Common myeloid progenitor, CD34-positive (primary cell): ENCODE data around the gene TOP3A.

Source experiments
- CTCF ChIA-PET: fragments of 350-600 bp; sonication (Branson Sonifier 250); formaldehyde crosslinking; loops from one replicate; lab custom pipeline; 2021; ENCODE audit warnings: antibody characterized with exemption; lab: Charles Lee
- POLR2A ChIA-PET: fragments of 350-600 bp; sonication (Branson Sonifier 250); formaldehyde crosslinking; loops from one replicate; lab custom pipeline; 2021; ENCODE audit warnings: antibody characterized with exemption; lab: Charles Lee
- DNase-seq, 3 donors: peaks; one replicate each; pipeline versions ENCODE4 v3.0.0 to v3.0.0-alpha.2; 2013
- H3K27ac ChIP-seq, 2 experiments: 1 replicate in 1 of 2; 2 replicates in 1 of 2; pipeline ENCODE4 v1.7.0; 2013; ENCODE audit warnings: inconsistent platforms in 2 of 2, low read length in 2 of 2, mild to moderate bottlenecking in 2 of 2, low read depth in 1 of 2, moderate library complexity in 1 of 2; ENCODE audit not compliant: severe bottlenecking in 2 of 2, insufficient read depth in 1 of 2, poor library complexity in 1 of 2
- H3K27me3 ChIP-seq, 5 experiments: replicated peaks in 2 of 5; 1 replicate in 3 of 5; 2 replicates in 2 of 5; pipeline versions ENCODE4 v1.6.1 to v1.7.0; 2013; ENCODE audit warnings: low read length in 4 of 5, mild to moderate bottlenecking in 2 of 5, moderate library complexity in 2 of 5, inconsistent platforms in 1 of 5; ENCODE audit not compliant: insufficient read depth in 5 of 5, control insufficient read depth in 4 of 5
- H3K36me3 ChIP-seq, 4 experiments: 1 replicate in 2 of 4; 2 replicates in 2 of 4; pipeline versions ENCODE4 v1.6.1 to v1.7.0; 2013; ENCODE audit warnings: low read length in 3 of 4, control low read depth in 1 of 4, mild to moderate bottlenecking in 1 of 4; ENCODE audit not compliant: control insufficient read depth in 4 of 4, insufficient read depth in 4 of 4
- H3K4me1 ChIP-seq, 4 experiments: 1 replicate in 3 of 4; 2 replicates in 1 of 4; pipeline versions ENCODE4 v1.6.1 to v1.7.1; 2013; ENCODE audit warnings: low read length in 3 of 4, mild to moderate bottlenecking in 3 of 4, control low read depth in 1 of 4, inconsistent platforms in 1 of 4, moderate library complexity in 1 of 4; ENCODE audit not compliant: control insufficient read depth in 4 of 4, insufficient read depth in 4 of 4; ENCODE audit errors: control extremely low read depth in 1 of 4
- H3K4me3 ChIP-seq, 7 experiments: 1 replicate in 4 of 7; 2 replicates in 3 of 7; pipeline versions ENCODE4 v1.5.1 to v1.7.0; 2013; ENCODE audit warnings: mild to moderate bottlenecking in 7 of 7, low read length in 6 of 7, moderate library complexity in 6 of 7, inconsistent platforms in 2 of 7, low read depth in 2 of 7, control low read depth in 1 of 7; ENCODE audit not compliant: insufficient read depth in 4 of 7, control insufficient read depth in 1 of 7; ENCODE audit errors: extremely low read depth in 1 of 7
- H3K9me3 ChIP-seq, 5 experiments: 1 replicate in 4 of 5; 2 replicates in 1 of 5; pipeline versions ENCODE4 v1.6.1 to v1.7.1; 2013; ENCODE audit warnings: low read length in 4 of 5, mild to moderate bottlenecking in 2 of 5, inconsistent platforms in 1 of 5, low read depth in 1 of 5, moderate library complexity in 1 of 5; ENCODE audit not compliant: control insufficient read depth in 4 of 5, insufficient read depth in 2 of 5; ENCODE audit errors: control extremely low read depth in 1 of 5
- WGBS: methylation state at CpG from one replicate; pipeline ENCODE4 v1.1.5; 2013; ENCODE audit not compliant: insufficient coverage; 5-methylcytosine and 5-hydroxymethylcytosine counted together

Gene TOP3A

GRCh38 chr17:18236494-18236893 is 78.3 kb downstream of the TOP3A start:
- H3K4me1 ChIP-seq: peaks cover 0 to 7% (median 0%) of the 10 kb centered on the region in 4 experiments
- ChIA-PET POLR2A (no interaction called here), CTCF (interaction anchor here (0.8 kb wide), 1 partner anchor 25 kb away, joined by 3 read pairs; no protein-coding TSS in a partner anchor)
- no peak overlapping the region for H3K4me3 ChIP-seq
- H3K9me3 ChIP-seq: no peaks in the 10 kb centered on the region
- 100% methylated on average over 11 of the region's 18 CpGs for WGBS
- peaks cover 2 to 66% (median 20%) of the 10 kb centered on the region in 4 experiments for H3K36me3 ChIP-seq
- no peaks in the 10 kb centered on the region for H3K27me3 ChIP-seq
- no peak overlapping the region for H3K27ac ChIP-seq
- no peak for DNase-seq

DNA sequence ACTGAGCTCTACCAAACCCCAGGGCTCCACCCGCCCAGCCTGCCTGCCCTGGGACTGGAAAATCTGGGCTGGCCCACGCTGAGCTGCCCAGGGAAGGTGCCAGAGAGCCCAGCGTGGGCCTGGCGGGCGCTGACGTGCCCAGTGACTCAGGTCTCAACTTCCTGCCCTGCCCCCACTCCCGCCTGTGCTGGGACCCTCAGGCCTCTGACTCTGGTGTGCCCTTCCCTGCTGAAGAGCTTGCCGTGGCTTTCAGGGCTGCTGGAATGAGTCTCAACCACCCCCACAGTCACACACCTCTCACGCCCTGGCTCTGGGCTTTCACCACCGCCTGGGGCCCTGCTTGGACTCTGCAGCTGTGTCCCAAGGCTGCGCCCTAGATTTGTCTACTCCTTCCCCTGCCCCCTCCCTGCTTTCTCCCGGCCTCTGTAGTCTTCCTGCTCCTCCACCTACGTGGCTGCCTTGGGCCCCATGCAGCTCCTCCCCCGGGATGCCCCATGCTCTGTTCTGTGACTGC is 79.0 kb downstream of the TOP3A start:
- Histone ChIP-seq H3K36me3 (peaks cover 2 to 59% (median 16%) of the 10 kb centered on the region in 4 experiments), H3K27ac (no peak overlapping the region), H3K27me3 (no peaks in the 10 kb centered on the region), H3K9me3 (no peaks in the 10 kb centered on the region), H3K4me1 (peaks cover 0 to 7% (median 0%) of the 10 kb centered on the region in 4 experiments), H3K4me3 (no peak overlapping the region)
- peak in 1 of 3 donors; percentile 8 for DNase-seq
- ChIA-PET POLR2A (interaction anchor here (0.7 kb wide), 1 partner anchor 11 kb away, joined by 3 read pairs; no protein-coding TSS in a partner anchor), CTCF (no interaction called here)
- WGBS: 87% methylated on average over 14 of the region's 14 CpGs

DNA sequence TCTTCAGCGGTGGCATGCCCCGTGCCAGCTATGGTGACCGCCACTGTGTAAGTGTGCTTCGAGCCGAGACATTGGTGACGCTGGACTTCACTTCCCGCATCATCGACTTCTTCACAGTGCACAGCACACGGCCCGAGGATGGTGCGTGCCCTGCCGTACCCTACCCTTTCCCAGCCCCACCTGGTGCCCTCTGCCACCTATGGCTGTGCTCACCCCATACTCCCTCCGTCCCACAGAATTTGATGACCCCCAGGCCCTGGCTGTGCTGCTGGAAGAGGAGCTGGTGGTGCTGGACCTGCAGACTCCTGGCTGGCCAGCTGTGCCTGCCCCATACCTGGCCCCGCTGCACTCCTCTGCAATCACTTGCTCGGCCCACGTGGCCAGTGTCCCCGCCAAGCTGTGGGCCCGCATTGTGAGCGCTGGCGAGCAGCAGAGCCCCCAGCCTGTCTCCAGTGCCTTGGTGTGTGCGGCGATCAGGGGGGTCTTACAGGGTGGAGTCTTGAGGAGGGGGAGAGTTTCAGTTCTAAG is 79.9 kb downstream of the TOP3A start:
- CTCF ChIA-PET: interaction anchor here (0.6 kb wide), 1 partner anchor 95 kb away, joined by 4 read pairs; no protein-coding TSS in a partner anchor
- Histone ChIP-seq H3K27me3 (no peaks in the 10 kb centered on the region), H3K36me3 (peaks cover 2 to 52% (median 16%) of the 10 kb centered on the region in 4 experiments), H3K9me3 (no peaks in the 10 kb centered on the region), H3K27ac (no peak overlapping the region), H3K4me3 (no peak overlapping the region), H3K4me1 (peaks cover 0 to 7% (median 0%) of the 10 kb centered on the region in 4 experiments)
- 97% methylated on average over 22 of the region's 22 CpGs for WGBS
- no peak for DNase-seq
- POLR2A ChIA-PET: no interaction called here

DNA sequence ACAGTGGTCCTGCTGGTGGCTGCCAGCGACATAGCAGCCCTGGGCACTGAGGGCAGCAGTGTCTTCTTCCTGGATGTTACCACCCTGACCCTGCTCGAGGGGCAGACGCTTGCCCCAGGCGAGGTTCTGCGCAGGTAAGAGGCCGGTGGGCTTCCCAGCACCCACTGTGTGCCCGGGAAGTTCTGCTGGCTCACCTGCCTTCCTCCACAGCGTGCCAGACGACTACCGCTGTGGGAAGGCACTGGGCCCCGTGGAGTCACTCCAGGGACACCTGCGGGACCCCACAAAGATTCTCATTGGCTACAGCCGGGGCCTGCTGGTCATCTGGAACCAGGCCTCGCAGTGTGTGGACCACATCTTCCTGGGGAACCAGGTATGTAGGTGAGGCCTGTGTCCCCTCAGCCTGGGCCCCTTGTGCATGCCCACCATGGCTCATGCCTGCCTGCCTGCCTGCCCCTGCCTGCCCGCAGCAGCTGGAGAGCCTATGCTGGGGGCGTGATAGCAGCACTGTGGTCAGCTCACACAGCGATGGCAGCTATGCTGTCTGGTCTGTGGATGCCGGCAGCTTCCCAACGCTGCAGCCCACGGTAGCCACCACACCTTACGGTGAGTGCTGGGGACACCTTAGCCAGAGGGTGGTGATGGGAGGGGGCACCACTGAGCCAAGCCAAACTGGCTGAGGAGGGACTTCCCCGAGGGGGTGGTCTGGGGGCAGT is 80.8 kb downstream of the TOP3A start:
- H3K9me3 ChIP-seq: no peaks in the 10 kb centered on the region
- H3K4me3 ChIP-seq: no peak overlapping the region
- ChIA-PET POLR2A (no interaction called here), CTCF (interaction anchor here (0.7 kb wide), 1 partner anchor 94 kb away, joined by 3 read pairs; no protein-coding TSS in a partner anchor)
- DNase-seq: no peak
- 97% methylated on average over 20 of the region's 22 CpGs for WGBS
- H3K36me3 ChIP-seq: peaks cover 2 to 50% (median 16%) of the 10 kb centered on the region in 4 experiments
- H3K27me3 ChIP-seq: no peaks in the 10 kb centered on the region
- no peak overlapping the region for H3K27ac ChIP-seq
- H3K4me1 ChIP-seq: peaks cover 0 to 7% (median 0%) of the 10 kb centered on the region in 4 experiments

DNA sequence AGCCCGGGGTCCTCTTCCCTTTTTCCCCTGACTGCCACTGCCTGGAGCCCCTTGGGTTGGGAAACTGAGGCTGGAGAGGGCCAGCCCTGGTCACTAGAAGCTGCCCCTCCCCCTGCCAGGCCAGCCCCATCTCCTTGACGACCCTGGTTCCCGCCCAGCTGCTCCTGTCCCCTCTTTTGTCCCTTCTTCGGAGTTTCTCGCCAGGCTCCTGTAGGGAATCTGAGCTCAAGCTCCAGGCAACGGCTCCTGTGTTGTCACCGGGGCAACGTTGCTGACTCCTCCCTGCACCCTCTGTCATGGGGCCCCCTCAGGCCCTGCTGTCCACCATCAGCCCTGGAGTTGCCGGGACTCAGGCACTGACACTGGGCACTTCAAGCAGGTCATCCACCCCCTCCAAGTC is 83.6 kb downstream of the TOP3A start:
- Histone ChIP-seq H3K36me3 (peaks cover 2 to 28% (median 9%) of the 10 kb centered on the region in 4 experiments), H3K27ac (no peak overlapping the region), H3K9me3 (no peaks in the 10 kb centered on the region), H3K4me1 (peaks cover 0 to 11% (median 7%) of the 10 kb centered on the region in 4 experiments), H3K4me3 (no peak overlapping the region), H3K27me3 (no peaks in the 10 kb centered on the region)
- 95% methylated on average over 9 of the region's 9 CpGs for WGBS
- POLR2A ChIA-PET: no interaction called here
- no peak for DNase-seq
- CTCF ChIA-PET: no interaction called here

DNA sequence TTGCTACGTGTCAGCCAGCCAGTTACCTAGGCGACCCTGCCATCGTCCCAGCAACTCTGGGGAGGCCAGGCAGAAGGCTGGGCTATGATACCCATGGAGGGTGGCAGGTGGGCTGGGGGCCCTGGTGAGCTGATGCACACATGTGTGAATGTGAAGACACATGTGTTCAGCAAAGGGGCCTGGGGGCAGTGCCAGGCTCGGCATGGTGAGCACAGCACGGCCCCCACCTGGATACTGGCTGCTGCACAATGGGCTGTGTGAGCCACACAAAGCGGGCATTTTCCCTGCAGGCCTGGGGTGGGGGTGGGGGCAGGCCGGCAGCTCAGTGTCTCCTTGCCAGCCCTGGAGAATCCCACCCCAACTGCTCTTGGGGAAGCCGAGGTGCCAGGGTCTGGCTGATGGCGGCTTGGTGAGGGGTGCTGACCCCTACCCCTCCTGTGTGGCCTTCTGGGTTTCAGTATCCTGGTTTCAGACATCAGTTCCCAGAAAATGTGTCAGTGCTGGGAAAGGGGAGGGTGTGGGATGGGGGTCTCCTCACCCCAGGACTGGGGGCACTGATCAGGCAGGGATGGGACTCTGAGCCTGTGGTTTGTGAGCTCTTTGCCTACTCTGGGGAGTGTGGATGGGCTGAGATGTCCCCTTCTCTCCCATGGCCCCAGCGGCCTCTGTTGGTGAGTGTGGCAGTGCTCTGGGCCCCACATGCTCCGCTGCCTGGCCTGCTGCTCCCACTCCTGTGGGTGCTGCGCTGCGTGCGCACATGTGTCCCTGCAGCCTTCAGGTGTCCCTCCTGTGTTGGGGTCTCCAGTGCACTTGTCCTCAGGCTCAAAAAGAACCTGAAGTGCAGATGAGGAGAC is 84.3 kb downstream of the TOP3A start:
- no peaks in the 10 kb centered on the region for H3K27me3 ChIP-seq
- no peaks in the 10 kb centered on the region for H3K9me3 ChIP-seq
- DNase-seq: no peak
- no peak overlapping the region for H3K4me3 ChIP-seq
- peaks cover 0 to 12% (median 9%) of the 10 kb centered on the region in 4 experiments for H3K4me1 ChIP-seq
- 93% methylated on average over 13 of the region's 14 CpGs for WGBS
- H3K27ac ChIP-seq: no peak overlapping the region
- ChIA-PET POLR2A (no interaction called here), CTCF (interaction anchor here (1.2 kb wide), 1 partner anchor 9 kb away, joined by 3 read pairs; no protein-coding TSS in a partner anchor)
- peaks cover 2 to 23% (median 8%) of the 10 kb centered on the region in 4 experiments for H3K36me3 ChIP-seq
